GM18858 (cell line): ENCODE results near the gene PLCG1.
"Not testable (repeated sequence)": the region's sequence is repeated elsewhere in the genome, so short reads cannot be mapped to it uniquely, and the experiment has no call there.

Source experiments
- ATAC-seq: cut with Tn5 transposase; IDR thresholded peaks from one replicate; pipeline ENCODE4 v1.9.1; 2021; ENCODE audit not compliant: unreplicated experiment

The PLCG1 gene

DNA sequence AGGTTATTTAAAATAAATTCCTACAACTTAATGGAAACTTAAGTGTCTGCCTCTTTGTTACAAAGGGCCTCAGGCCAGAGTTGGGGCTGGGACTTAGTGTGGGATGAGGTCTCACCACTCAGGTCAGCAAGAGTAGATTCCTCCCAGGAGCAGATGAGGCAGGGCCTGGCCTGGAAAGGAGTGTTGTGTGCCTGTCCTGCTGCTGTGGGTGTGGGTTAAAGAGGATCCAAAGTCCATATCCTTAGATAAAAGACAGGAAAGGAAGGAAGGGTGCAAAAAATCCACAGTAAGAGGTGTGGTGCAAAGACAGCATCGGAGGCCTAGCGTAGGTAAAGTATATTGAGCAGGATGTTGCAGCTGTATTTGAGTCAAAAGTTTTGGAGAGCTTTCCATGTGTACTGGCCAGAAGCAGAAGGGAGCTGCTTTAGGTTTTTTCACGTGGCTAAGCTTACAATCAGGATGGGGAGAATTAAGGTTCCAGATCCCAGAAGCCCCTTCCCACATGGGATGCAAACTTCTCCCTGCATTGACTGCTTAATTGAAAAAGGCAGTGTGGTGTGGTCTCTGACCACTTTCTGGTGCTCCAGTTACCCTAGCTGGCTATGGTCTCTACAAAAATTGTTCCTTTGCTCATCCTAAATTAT is 12.8 kb upstream of the PLCG1 start:
- no peak for ATAC-seq

- no peak for ATAC-seq
These were observed 11.5 kb upstream of the PLCG1 start for GRCh38 chr20:41125530-41126457.

DNA sequence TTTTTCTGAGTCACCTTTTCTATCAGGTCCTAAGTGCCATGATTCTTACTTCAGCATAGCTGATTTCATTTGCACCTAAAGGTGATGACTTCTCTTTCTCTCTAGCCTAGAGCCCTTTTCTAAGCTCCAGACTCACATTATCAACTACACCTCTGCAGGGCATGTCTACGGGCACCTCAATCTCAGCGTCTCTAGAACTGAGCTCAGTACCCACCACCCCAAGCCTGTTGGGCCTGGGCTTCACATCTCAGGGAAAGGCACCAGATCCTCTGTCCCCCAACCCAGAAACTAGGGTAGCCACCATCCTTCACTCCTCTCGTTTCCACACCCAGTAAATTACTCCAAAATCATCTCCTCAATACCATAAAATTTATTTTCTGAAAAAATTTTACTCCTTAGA is 10.6 kb upstream of the PLCG1 start:
- ATAC-seq, result no peak

GRCh38 chr20:41128317-41128716 is 9.0 kb upstream of the PLCG1 start:
- not testable (repeated sequence) for ATAC-seq

GRCh38 chr20:41131594-41132387 is 5.6 kb upstream of the PLCG1 start:
- ATAC-seq, result no peak

GRCh38 chr20:41132388-41132775 is 5.0 kb upstream of the PLCG1 start:
- not testable (repeated sequence) for ATAC-seq

DNA sequence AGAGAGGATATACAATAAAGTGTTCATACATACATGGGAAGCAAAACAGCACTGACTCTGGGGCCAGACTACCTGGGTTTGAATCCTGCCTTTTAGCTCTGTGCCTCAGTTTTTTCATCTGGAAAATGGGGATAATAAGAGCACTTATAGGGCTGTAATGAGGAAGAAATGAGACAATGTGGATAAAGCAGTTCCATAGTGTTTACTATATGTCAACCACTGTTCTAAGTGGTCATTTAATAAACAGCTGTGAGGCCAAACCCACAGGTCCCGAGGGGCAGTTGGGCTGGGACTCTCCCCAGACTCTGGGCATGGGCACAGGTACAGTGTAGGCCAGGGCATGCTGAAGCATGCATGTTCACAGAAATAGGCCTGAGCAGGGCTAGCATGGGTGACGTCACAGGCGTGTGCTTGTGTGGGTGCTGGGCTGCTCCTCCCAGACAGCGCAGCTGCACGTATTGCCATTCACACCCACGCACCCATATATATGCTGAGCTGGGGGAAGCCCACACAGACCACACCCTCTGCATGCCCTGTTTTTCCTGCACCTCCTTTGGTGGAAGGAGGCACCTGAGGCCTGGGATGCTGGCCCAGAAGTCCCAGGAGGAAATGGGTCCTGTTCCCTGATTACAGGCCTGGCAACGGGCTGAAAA is 3.5 kb upstream of the PLCG1 start:
- no peak for ATAC-seq

DNA sequence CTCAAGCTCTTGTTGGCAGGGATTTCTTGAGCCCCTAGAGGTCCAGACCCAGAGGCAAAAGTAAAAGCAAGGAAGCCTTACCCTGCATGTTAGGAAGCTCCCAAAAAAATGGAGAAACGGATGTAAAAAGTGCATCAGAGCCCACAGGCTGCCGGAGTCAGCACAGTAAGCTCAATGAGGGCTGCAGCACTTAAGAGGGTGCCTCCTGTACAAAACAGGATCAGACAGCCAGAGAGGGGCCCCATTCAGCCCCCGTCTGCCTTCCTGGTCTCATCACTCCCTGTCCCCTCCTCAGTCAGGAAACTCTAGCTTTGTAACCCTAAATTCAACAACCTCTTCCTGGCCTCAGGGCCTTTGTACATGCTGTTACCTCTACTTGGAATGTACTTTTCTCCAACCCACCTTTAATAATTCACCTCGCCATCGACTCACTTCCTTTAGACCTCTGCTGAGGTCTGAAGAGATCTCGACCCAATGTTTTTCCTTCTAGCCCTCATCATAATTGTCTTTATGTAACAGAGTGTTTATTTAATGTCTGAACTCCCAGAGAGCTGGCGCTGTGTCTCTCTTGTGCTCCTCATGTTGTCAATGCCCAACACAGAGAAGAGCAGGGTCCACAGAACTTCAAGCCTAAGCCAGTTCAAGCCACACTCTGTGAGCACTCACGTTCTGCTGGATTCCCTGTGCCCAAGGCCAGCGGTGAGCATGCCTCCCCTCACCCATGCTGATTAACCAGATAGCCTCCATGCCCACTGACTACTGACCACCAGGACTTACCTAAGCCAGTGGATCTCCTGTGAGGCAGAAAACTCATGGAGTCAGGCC is 2.8 kb upstream of the PLCG1 start:
- ATAC-seq, result no peak

DNA sequence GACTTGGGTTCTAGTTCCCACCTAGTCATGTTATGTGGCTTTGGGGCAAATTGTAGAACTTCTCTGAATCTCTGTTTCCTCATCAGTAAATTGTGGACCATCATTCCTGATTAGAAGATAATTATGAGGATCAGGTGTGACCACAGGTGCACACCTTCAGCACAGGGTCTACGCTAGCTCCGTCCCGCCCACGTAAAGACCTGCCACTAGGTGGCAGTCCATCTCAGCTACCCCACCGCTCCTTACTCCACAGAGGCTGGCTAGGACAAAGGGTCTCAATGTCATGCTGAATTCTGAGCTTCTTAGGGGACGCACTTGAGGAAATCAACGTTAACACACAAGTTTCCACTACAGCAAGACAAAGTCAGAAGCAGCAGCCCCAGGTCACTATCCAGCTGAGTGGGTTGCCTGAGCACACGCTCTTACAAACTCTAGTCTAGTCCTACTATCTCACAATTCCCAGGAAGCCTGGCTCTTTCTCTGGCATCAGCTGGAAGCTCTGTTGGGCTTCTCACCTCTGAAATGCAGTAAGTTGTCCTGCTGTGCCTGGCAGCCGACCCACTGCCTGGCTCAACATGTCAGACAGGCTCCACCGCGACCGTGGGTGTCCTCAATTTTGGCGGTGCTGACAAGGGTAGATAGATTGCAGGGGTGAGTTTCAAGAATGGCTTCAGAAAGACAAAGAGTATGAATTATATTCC is 2.0 kb upstream of the PLCG1 start:
- no peak for ATAC-seq

- no peak for ATAC-seq
These were observed 1.3 kb upstream of the PLCG1 start for GRCh38 chr20:41135888-41136679.

DNA sequence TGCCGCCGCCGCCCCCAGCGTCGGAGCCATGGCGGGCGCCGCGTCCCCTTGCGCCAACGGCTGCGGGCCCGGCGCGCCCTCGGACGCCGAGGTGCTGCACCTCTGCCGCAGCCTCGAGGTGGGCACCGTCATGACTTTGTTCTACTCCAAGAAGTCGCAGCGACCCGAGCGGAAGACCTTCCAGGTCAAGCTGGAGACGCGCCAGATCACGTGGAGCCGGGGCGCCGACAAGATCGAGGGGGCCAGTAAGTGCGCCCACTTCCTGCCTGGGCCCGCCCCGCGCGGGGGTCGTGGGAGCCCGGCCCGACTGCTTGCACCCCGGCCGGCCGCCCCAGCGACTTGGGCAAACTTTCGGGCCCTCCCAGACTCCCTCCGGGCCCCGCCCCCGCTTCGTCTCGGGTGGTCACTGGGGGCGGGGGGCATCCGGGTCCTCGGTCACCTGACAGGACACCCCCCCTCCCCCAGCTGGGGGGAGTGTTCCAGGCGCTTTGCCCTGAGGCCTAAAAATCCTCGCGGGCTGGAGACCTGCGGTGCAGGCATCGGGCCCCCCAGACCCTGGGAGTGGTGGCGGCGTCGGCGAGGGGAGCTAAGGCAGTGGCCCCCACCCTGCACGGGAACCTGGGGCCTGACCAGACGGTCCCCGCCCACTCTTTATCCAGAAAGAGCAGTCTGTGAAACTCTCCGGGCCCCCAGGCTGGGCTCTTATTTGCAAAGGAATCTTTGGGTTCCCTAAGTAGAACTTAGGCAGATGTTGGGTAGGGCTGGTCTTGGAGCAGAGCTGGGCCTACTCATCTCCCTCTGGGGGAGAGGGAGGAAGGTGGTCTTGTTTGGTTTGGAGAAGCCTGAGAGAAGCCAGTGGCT is 501 bp downstream of the PLCG1 start:
- ATAC-seq, result no peak

GRCh38 chr20:41138475-41139226 is 1.3 kb downstream of the PLCG1 start:
- no peak for ATAC-seq

DNA sequence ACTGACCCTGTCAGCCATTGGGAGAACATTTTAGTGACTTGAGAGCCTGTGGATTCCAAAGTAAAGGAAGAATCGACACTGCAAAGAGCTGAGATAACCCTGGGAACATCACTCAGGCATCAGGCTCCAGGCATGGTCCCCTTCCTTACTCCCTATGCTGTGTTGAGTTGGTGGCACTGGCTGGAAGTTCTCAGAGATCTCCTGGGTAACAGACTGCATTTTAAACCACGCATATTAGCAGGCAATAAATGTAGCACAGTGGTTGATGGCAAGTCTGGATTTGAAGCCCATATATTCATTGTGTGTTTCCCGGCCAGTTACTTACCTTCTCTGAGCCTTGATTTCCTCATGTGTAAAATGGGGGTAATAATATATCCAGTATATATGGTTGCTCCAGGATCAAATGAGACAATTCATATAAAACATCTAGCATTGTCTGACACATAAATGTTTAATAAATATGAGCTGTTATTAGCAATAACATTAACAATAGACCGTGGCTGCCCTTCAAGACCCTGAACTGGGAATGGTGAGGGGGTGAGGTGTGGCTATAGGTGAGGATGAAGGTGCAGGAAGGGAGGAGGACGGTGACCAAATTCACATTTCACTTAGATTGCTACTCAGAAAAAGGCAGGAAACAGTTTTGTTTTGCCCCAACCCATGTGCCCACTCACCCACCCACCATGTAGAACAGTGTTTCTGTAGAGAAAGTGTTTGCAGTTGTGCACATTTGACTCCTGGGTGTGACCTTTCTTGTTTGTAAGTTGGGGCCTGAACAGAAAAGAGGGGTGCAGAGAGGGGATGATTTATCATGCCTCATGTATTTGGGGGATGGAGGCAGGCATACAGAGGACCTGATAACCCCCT is 2.1 kb downstream of the PLCG1 start:
- ATAC-seq, result no peak

DNA sequence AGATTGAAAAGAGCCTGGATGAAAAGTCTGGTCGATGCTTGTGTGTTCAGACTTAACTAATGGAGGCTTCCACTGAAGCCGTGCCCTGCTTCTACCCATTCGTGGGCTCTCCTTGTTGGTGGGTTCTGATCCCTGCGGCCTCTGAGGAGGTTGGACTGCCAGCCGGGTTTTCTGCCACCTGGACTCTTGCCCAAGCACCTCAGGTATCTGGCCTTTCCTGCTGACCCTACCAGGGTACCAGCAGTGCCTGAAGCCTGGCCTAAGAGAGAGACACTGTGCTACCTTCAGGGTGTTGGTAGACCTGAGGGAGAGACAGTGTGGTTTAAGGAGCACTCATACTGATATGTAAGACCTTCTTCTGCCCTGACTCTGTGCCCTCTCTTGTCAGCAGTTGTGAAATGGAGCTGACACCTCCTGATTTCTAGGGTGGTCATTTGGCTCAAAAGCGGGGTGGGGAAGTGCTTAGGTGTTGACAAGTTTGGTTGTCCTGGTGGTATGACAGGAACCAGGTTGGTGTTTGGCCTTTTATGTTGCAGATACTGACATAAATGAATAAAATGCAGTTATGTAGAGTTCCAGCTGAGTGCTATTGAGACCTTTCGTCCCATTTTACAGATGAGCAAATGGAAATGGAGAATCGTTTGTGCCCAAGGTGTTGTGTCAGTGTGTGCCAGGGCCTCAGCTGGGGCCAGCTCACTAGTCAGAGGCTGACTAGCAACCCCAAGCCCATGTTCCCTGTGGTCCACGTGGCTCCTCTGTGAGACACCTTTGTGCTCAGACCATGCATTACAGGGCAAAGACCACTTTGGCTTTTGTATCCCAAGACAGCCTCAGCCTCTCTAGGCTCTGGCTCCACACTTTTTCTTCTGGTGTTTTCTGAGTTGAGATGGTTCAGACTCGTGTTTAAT is 3.1 kb downstream of the PLCG1 start:
- no peak for ATAC-seq

DNA sequence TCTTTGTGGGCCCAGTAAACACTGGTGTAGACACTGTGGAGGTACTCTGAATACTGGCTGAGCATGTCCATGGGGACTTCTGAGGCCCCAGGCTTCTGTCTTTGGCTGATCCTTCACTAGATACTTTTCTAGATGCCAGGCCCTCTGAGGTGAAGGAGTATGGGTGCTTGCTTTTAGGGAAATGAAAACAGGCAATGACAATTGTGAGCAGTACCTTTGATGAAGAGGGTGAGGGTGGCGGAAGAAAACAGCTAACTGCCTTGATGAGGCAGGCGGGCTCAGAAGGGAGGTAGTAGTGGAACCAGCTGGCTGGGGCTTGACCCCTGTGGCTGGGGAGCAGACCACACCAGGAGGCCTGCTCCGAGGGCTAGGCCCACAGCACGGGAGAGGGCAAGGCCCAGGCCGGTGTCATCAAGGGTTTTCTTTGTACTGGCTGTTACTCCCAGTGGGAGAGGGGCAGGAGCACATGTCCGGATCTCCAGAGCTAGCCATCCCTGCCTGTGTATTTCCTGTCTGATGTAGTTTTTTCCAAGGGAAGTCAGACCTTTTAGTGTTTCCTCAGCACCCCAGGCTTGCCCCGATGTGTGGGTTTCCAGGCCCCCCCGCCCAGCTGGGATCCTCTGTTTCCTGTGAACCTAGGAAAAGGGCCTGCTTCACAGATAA is 3.9 kb downstream of the PLCG1 start:
- ATAC-seq, result no peak
